Measurements from ENCODE around the gene GINS2. TPM values are rescaled to one million over a fixed set of nuclear protein-coding genes. Genes with fewer than 3 reads are reported as not detected.

Gene GINS2
- total and polyA plus RNA-seq, 2 donors (not counting 3 experiments of a cell fraction or from before 2014, with no cell fraction given) = 10.4 to 24.1 TPM

GRCh38 chr16:85690469-85691064, 1.8 kb upstream of the GINS2 start:
- intact Hi-C loops (cut with micrococcal nuclease) = no loop called here
- H3K4me1 ChIP-seq (ENCODE audit: control insufficient read depth, extremely low read depth, insufficient read depth, low read length) = no peaks in the 10 kb centered on the region
- BruUV-seq (replicated peaks) = no TSS peak
- dilution Hi-C loops (cut with MboI; ENCODE audit: extremely low pct_ligation_motif_present, low sequenced_read_pairs) = no loop called here
- H4K20me1 ChIP-seq (replicated peaks; ENCODE audit: control insufficient read depth, extremely low read depth, insufficient read depth, low read length) = no peaks in the 10 kb centered on the region
- H3K4me3 ChIP-seq (replicated peaks in 1 of 3; ENCODE audit: insufficient read depth in 1 of 3, low read depth in 1 of 3, low read length in 3 of 3) = no peak overlapping the region
- POLR2A ChIA-PET = no interaction called here
- no peak overlapping the region for H3K27ac ChIP-seq (ENCODE audit: insufficient read depth, low read depth, low read length)
- no peaks in the 10 kb centered on the region for H3K36me3 ChIP-seq (ENCODE audit: control insufficient read depth in 2 of 2, extremely low read depth in 1 of 2, insufficient read depth in 2 of 2, low read length in 2 of 2)
- no peaks in the 10 kb centered on the region for H3K9me3 ChIP-seq (replicated peaks; ENCODE audit: control insufficient read depth, insufficient read depth, low read length)
- TF ChIP-seq GATA2 (IDR thresholded peaks at IDR 0.05; ENCODE audit: insufficient read depth, insufficient read length, low read depth, low read length) = no peak
- no peak for TF ChIP-seq MAX (IDR thresholded peaks at IDR 0.05; ENCODE audit: insufficient read depth, insufficient read length)
- no peak for TF ChIP-seq JUN (IDR thresholded peaks at IDR 0.05; ENCODE audit: borderline replicate concordance, insufficient read depth, insufficient read length, low read depth)
- no peak for TF ChIP-seq POLR2A (IDR thresholded peaks at IDR 0.05; ENCODE audit: low read depth, low read length)
- TF ChIP-seq MYC (IDR thresholded peaks at IDR 0.05; ENCODE audit: low read depth, low read length) = no peak
- TF ChIP-seq CTCF (IDR thresholded peaks at IDR 0.05; ENCODE audit: extremely low read depth in 1 of 2, insufficient read depth in 1 of 2, low read depth in 1 of 2, low read length in 2 of 2) = no peak
- TF ChIP-seq FOS (IDR thresholded peaks at IDR 0.05; ENCODE audit: borderline replicate concordance, insufficient read depth, low read length) = no peak
- no peak for TF ChIP-seq POLR2AphosphoS5 (IDR thresholded peaks at IDR 0.05; ENCODE audit: insufficient read depth, low read depth, low read length)
- no peak for TF ChIP-seq EZH2 (IDR thresholded peaks at IDR 0.05; ENCODE audit: borderline replicate concordance, low read depth, low read length, severe bottlenecking)
- no peaks in the 10 kb centered on the region for H3K27me3 ChIP-seq (ENCODE audit: control insufficient read depth in 2 of 2, insufficient read depth in 2 of 2, low read length in 2 of 2)
- H3K9ac ChIP-seq (replicated peaks; ENCODE audit: extremely low read depth, insufficient read depth, low read length) = no peak overlapping the region
- H3K4me2 ChIP-seq (ENCODE audit: insufficient read depth, low read length) = no peak overlapping the region
- no peaks in the 10 kb centered on the region for H3K9me1 ChIP-seq (replicated peaks; ENCODE audit: control insufficient read depth, extremely low read depth, insufficient read depth, low read length)
- FAIRE-seq (no peak), DNase-seq (ENCODE audit: low read depth, low spot score) (no peak)
- no peak overlapping the region for H2AFZ ChIP-seq (ENCODE audit: low read depth, low read length)
- H3K79me2 ChIP-seq (ENCODE audit: control insufficient read depth, insufficient read depth, low read length) = peaks cover 1% of the 10 kb centered on the region
- CTCF ChIA-PET = interaction anchor here (2.0 to 2.3 kb wide), 2 partner anchors 25 to 27 kb away, joined by 6 to 9 read pairs; no protein-coding TSS in a partner anchor

Measured in endothelial cell of umbilical vein (primary cell).